Activated naive CD4-positive, alpha-beta T cell treated with Interleukin-2 at 50 U/mL for 16 hours (primary cell): ENCODE results near the gene MTX3.
A peak's percentile ranks its signal among the peaks of the same experiment; 100 is the strongest.

Experiments
- DNase-seq: peaks from one replicate; pipeline ENCODE4 v3.0.0-alpha.2; 2020

The MTX3 gene

GRCh38 chr5:79976759-79977515 is 14.1 kb downstream of the MTX3 start:
- no peak for DNase-seq

- no peak for DNase-seq
Observed at GRCh38 chr5:79975422-79975821, 15.6 kb downstream of the MTX3 start.

GRCh38 chr5:79974886-79975285 is 16.2 kb downstream of the MTX3 start:
- no peak for DNase-seq

GRCh38 chr5:79973996-79974395 is 17.1 kb downstream of the MTX3 start:
- no peak for DNase-seq

- DNase-seq = no peak
Observed at GRCh38 chr5:79973511-79973910, 17.6 kb downstream of the MTX3 start.

- DNase-seq = no peak
Observed at GRCh38 chr5:79971156-79971555, 19.9 kb downstream of the MTX3 start.

- no peak for DNase-seq
Observed at GRCh38 chr5:79966448-79966847, 24.6 kb downstream of the MTX3 start.

- no peak for DNase-seq
Observed at GRCh38 chr5:79964136-79964535, 26.9 kb downstream of the MTX3 start.

- no peak for DNase-seq
Observed at GRCh38 chr5:79963261-79964061, 27.6 kb downstream of the MTX3 start.

- DNase-seq = peak; percentile 41
Observed at GRCh38 chr5:79962575-79963222, 28.4 kb downstream of the MTX3 start.

- DNase-seq = no peak
Observed at GRCh38 chr5:79961716-79962574, 29.1 kb downstream of the MTX3 start.

GRCh38 chr5:79959407-79959806 is 31.7 kb downstream of the MTX3 start:
- DNase-seq = no peak

GRCh38 chr5:79955941-79956670 is 35.0 kb downstream of the MTX3 start:
- no peak for DNase-seq

- no peak for DNase-seq
Observed at GRCh38 chr5:79955356-79955895, 35.6 kb downstream of the MTX3 start.

- no peak for DNase-seq
Observed at GRCh38 chr5:79954620-79955019, 36.4 kb downstream of the MTX3 start.

GRCh38 chr5:79947567-79947966 is 43.5 kb downstream of the MTX3 start:
- no peak for DNase-seq

- no peak for DNase-seq
Observed at GRCh38 chr5:79938468-79938867, 52.6 kb downstream of the MTX3 start.

GRCh38 chr5:79936646-79937216 is 54.3 kb downstream of the MTX3 start:
- DNase-seq = no peak

- DNase-seq = no peak
Observed at GRCh38 chr5:79936002-79936645, 54.9 kb downstream of the MTX3 start.

GRCh38 chr5:79934681-79935080 is 56.4 kb downstream of the MTX3 start:
- DNase-seq = no peak
